ENCODE measurements around the gene ARHGAP40.

- TF ChIP-seq CTCF (IDR thresholded peaks at IDR 0.05) (no peak), EP300 (IDR thresholded peaks at IDR 0.05) (no peak), POLR2AphosphoS5 (IDR thresholded peaks at IDR 0.05) (no peak), POLR2A (IDR thresholded peaks at IDR 0.05) (no peak)
Measured at GRCh38 chr20:38672504-38672903, 70.9 kb downstream of the ARHGAP40 start.
